IMR-90 (cell line): ENCODE data around the gene C1QTNF9B.

Source experiments
- CTCF ChIP-seq: conservative IDR thresholded peaks from 2 replicates; pipeline ENCODE4 v1.5.1; 2012; ENCODE audit warnings: mild to moderate bottlenecking, low read depth, low read length, improper control_type of control experiment
- ELK1 ChIP-seq: fragments of 150-350 bp; IDR thresholded peaks from 2 replicates; pipeline ENCODE4 v1.6.1; 2016; ENCODE audit warnings: low read depth, mild to moderate bottlenecking, low read length, moderate library complexity, borderline replicate concordance
- POLR2A ChIP-seq: IDR thresholded peaks from 2 replicates; pipeline ENCODE4 v1.6.1; 2012; ENCODE audit warnings: mild to moderate bottlenecking, low read depth, low read length
- RAD21 ChIP-seq: IDR thresholded peaks from 2 replicates; pipeline ENCODE4 v1.6.1; 2012; ENCODE audit warnings: low read length, improper control_type of control experiment
- SMC3 ChIP-seq: fragments of 150-350 bp; IDR thresholded peaks from 2 replicates; pipeline ENCODE4 v1.6.1; 2016; ENCODE audit warnings: low read depth, mild to moderate bottlenecking, antibody characterized with exemption, low read length, moderate library complexity

- TF ChIP-seq CTCF (peak; percentile 49), RAD21 (peak; percentile 46), SMC3 (peak; percentile 51), ELK1 (no peak), POLR2A (no peak)
These were observed 21.0 kb downstream of the C1QTNF9B start for GRCh38 chr13:23876265-23876664.
